ENCODE data around the gene LRCH1.

Gene LRCH1

DNA sequence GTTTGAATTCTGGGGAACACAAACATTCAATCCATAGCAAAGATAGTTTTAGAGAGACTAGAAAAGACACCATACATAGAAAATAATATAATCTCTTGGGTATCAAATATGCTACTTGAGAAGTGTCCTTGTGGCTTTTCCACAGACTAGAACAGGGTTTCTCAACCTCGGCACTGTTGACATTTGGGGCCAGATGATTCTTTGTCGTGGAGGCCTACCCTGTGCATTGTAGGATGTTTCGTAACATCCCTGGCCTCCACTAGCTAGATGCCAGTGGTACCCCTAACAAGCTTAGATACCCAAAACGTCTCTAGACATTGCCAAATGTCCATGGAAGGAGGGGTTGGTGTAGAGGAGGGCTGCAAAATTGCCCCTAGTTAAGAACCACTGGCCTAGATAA is 246.2 kb downstream of the LRCH1 start:
- no peak for DNase-seq (ENCODE audit: low read depth in 2 of 2)

DNA sequence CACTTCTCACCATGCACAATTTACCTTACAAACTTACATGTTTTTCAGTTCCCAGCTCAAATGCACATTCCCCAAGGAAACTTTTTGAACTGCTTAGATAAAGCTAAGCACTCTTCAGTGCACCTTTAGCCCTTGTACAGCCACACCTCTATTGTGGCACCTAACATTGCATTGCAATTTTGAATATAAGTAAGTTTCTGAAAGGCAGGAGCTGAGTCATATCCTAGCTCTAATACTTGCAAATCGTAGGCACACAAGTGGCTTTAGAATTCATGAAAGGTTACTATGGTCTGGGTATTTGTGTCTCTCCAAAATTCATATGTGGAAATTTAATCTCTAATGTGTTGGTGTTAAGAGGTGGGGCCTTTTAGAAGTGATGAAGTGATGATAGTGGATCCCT is 248.9 kb downstream of the LRCH1 start:
- DNase-seq (ENCODE audit: low read depth in 2 of 2): no peak
